A673 (cell line): ENCODE results near the gene SYNDIG1L.

Experiments used
- EZH2 ChIP-seq: fragments of 200-600 bp; sonication (generic); IDR thresholded peaks from 2 replicates; pipeline ENCODE4 v1.6.1; 2017; ENCODE audit warnings: borderline replicate concordance, low read depth, mild to moderate bottlenecking, mixed read lengths, antibody characterized with exemption, low read length; ENCODE audit not compliant: poor library complexity, severe bottlenecking
- TF ChIP-seq, protein P1 (sequence below): fragments of 300-800, 200-600 bp; sonication (generic); conservative IDR thresholded peaks from 2 replicates; pipeline ENCODE4 v1.5.1; 2017; ENCODE audit warnings: low read depth, mild to moderate bottlenecking, antibody characterized with exemption, low read length, moderate library complexity, mixed read lengths

- TF ChIP-seq, protein P1, sequence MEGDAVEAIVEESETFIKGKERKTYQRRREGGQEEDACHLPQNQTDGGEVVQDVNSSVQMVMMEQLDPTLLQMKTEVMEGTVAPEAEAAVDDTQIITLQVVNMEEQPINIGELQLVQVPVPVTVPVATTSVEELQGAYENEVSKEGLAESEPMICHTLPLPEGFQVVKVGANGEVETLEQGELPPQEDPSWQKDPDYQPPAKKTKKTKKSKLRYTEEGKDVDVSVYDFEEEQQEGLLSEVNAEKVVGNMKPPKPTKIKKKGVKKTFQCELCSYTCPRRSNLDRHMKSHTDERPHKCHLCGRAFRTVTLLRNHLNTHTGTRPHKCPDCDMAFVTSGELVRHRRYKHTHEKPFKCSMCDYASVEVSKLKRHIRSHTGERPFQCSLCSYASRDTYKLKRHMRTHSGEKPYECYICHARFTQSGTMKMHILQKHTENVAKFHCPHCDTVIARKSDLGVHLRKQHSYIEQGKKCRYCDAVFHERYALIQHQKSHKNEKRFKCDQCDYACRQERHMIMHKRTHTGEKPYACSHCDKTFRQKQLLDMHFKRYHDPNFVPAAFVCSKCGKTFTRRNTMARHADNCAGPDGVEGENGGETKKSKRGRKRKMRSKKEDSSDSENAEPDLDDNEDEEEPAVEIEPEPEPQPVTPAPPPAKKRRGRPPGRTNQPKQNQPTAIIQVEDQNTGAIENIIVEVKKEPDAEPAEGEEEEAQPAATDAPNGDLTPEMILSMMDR = no peak
- TF ChIP-seq EZH2 = no peak
Observed at GRCh38 chr14:74382231-74382630, 43.8 kb downstream of the SYNDIG1L start.
